Endothelial cell (in vitro differentiated cells): ENCODE results near the gene POP7. TPM values are rescaled to one million over a fixed set of nuclear protein-coding genes. Genes with fewer than 3 reads are reported as not detected.
A peak's percentile ranks its signal among the peaks of the same experiment; 100 is the strongest.

Experiments
- DNase-seq: peaks from one replicate; pipeline ENCODE4 v3.0.0; 2021; ENCODE audit warnings: low spot score
- H3K27ac Mint-ChIP-seq: one replicate; pipeline ENCODE4 v1.8.0; 2021; ENCODE audit warnings: mixed read lengths, inconsistent platforms; ENCODE audit not compliant: unreplicated experiment
- H3K27me3 Mint-ChIP-seq: one replicate; pipeline ENCODE4 v1.8.0; 2021; ENCODE audit warnings: mild to moderate bottlenecking, moderate library complexity, mixed read lengths, inconsistent platforms; ENCODE audit not compliant: unreplicated experiment
- H3K36me3 Mint-ChIP-seq: one replicate; pipeline ENCODE4 v1.8.0; 2021; ENCODE audit warnings: mild to moderate bottlenecking, low read depth, mixed read lengths, inconsistent platforms; ENCODE audit not compliant: unreplicated experiment
- H3K4me1 Mint-ChIP-seq: one replicate; pipeline ENCODE4 v1.8.0; 2021; ENCODE audit warnings: mild to moderate bottlenecking, mixed read lengths, inconsistent platforms; ENCODE audit not compliant: unreplicated experiment
- H3K4me3 Mint-ChIP-seq: one replicate; pipeline ENCODE4 v1.8.0; 2021; ENCODE audit warnings: mild to moderate bottlenecking, mixed read lengths, inconsistent platforms; ENCODE audit not compliant: unreplicated experiment
- H3K9me3 Mint-ChIP-seq: one replicate; pipeline ENCODE4 v1.8.0; 2021; ENCODE audit warnings: mixed read lengths, inconsistent platforms; ENCODE audit not compliant: unreplicated experiment
- CTCF ChIP-seq: fragments of 200-600 bp; sonication (generic); IDR thresholded peaks from one replicate; pipeline ENCODE4 v1.5.0; 2021; ENCODE audit warnings: antibody characterized with exemption; ENCODE audit not compliant: unreplicated experiment
- total RNA-seq: library from RNA; stranded (reverse); fragmentation: NEBNext Ultra II Directional; extraction: Animal tissue kit (Norgen Biotek cat#: 25700); gene quantifications from one replicate; pipeline ENCODE4 v1.2.1, GENCODE V29; 2021; ENCODE audit not compliant: unreplicated experiment

The POP7 gene
- total RNA-seq, 1 donor from 2014 or later: 30.6 TPM

- Mint-ChIP-seq H3K27ac (no peak overlapping the region), H3K27me3 (peaks cover 26% of the 10 kb centered on the region), H3K4me1 (peaks cover 18% of the 10 kb centered on the region), H3K9me3 (no peaks in the 10 kb centered on the region), H3K4me3 (peak overlapping the region; percentile 71), H3K36me3 (peaks cover 12% of the 10 kb centered on the region)
- no peak for DNase-seq
- no peak for TF ChIP-seq CTCF
These were observed 13.8 kb downstream of the POP7 start for GRCh38 chr7:100719523-100720278.

GRCh38 chr7:100720279-100720670 is 14.4 kb downstream of the POP7 start, which contains the start of gene EPO:
Gene EPO (plus strand): TSS chr7:100720468. CDS start chr7:100720981, 513 bp downstream.
- H3K9me3 Mint-ChIP-seq: no peaks in the 10 kb centered on the region
- no peak within 1 kb of the TSS for H3K27ac Mint-ChIP-seq
- TF ChIP-seq CTCF: no peak
- H3K36me3 Mint-ChIP-seq: peaks cover 12% of the 10 kb centered on the region
- H3K27me3 Mint-ChIP-seq: peaks cover 26% of the 10 kb centered on the region
- DNase-seq: no peak
- H3K4me1 Mint-ChIP-seq: peaks cover 18% of the 10 kb centered on the region
- peak within 1 kb of the TSS; percentile 71 for H3K4me3 Mint-ChIP-seq

GRCh38 chr7:100720671-100721504 is 15.0 kb downstream of the POP7 start:
- no peak overlapping the region for H3K27ac Mint-ChIP-seq
- H3K27me3 Mint-ChIP-seq: peaks cover 26% of the 10 kb centered on the region
- peak; percentile 25 for DNase-seq
- peaks cover 12% of the 10 kb centered on the region for H3K36me3 Mint-ChIP-seq
- H3K4me1 Mint-ChIP-seq: peaks cover 18% of the 10 kb centered on the region
- peak overlapping the region; percentile 62 for H3K4me3 Mint-ChIP-seq
- H3K9me3 Mint-ChIP-seq: no peaks in the 10 kb centered on the region
- TF ChIP-seq CTCF: no peak

- DNase-seq: no peak
- TF ChIP-seq CTCF: no peak
- Mint-ChIP-seq H3K27ac (no peak overlapping the region), H3K4me1 (peaks cover 18% of the 10 kb centered on the region), H3K27me3 (peaks cover 26% of the 10 kb centered on the region), H3K36me3 (peaks cover 12% of the 10 kb centered on the region), H3K4me3 (no peak overlapping the region), H3K9me3 (no peaks in the 10 kb centered on the region)
These were observed 15.5 kb downstream of the POP7 start for GRCh38 chr7:100721505-100721812.
